K562 (cell line): ENCODE measurements around the gene HOXB4. TPM values are rescaled to one million over a fixed set of nuclear protein-coding genes. Genes with fewer than 3 reads are reported as not detected.
A peak's percentile ranks its signal among the peaks of the same experiment; 100 is the strongest.

Source experiments
- ARID1B ChIP-seq: fragments of 450-650 bp; IDR thresholded peaks from 2 replicates; pipeline ENCODE4 v1.6.1; 2016; ENCODE audit warnings: antibody characterized with exemption, mild to moderate bottlenecking, inconsistent platforms
- BACH1 ChIP-seq: fragments of 200-800 bp; sonication (Bioruptor generic); IDR thresholded peaks from 2 replicates; pipeline ENCODE4 v1.6.1; 2016; ENCODE audit warnings: missing genetic modification characterization, missing compliant biosample characterization
- GABPA ChIP-seq: fragments of 200-800 bp; sonication (Bioruptor generic); conservative IDR thresholded peaks from 2 replicates; pipeline ENCODE4 v1.6.1; 2016; ENCODE audit warnings: low read depth, missing genetic modification characterization, missing compliant biosample characterization
- HIVEP1 ChIP-seq: fragments of 250-450 bp; sonication (Bioruptor Pico); IDR thresholded peaks from 2 replicates; pipeline ENCODE4 v1.4.0; 2020; ENCODE audit warnings: mild to moderate bottlenecking
- MYC ChIP-seq, 2 experiments: fragments of 250-450 bp in 1 of 2; sonication (Bioruptor Pico) in 1 of 2; IDR thresholded peaks; 2 replicates each; pipeline versions ENCODE4 v1.5.1 to v1.6.1; 2012 to 2021; ENCODE audit warnings: low read depth in 2 of 2, borderline replicate concordance in 1 of 2, improper control_type of control experiment in 1 of 2, low read length in 1 of 2, mild to moderate bottlenecking in 1 of 2, moderate library complexity in 1 of 2
- POLR2G ChIP-seq: fragments of 200-400 bp; formaldehyde crosslinking; IDR thresholded peaks from 2 replicates; pipeline ENCODE4 v1.6.1; 2017; ENCODE audit warnings: low read depth, mild to moderate bottlenecking, antibody characterized with exemption, low read length, moderate library complexity
- RAD51 ChIP-seq: fragments of 450-650 bp; IDR thresholded peaks from 2 replicates; pipeline ENCODE4 v1.7.1; 2016; ENCODE audit warnings: low read depth, mild to moderate bottlenecking, borderline replicate concordance
- polyA plus RNA-seq, 8 experiments: library from polyadenylated mRNA; depleted of rRNA in 4 of 8; stranded (reverse) in 5 of 8; unstranded in 3 of 8; fragments of >200 nt; fragmentation: Nextera tagmentation in 2 of 8; fragmentation: Illumina TruSeq in 1 of 8; extraction: Ambion mirVana in 2 of 8; extraction: Trizol in 1 of 8; gene quantifications; 2 replicates each; pipeline versions ENCODE4 v1.2.1 to v1.2.3, GENCODE V29; 2011 to 2014; ENCODE audit warnings: inconsistent platforms in 1 of 8, missing spikeins in 1 of 8
- total RNA-seq, 7 experiments: library from RNA; depleted of rRNA in 6 of 7; stranded (reverse); fragments of >200 nt in 6 of 7; fragmentation: Illumina TruSeq in 2 of 7; extraction: Trizol in 2 of 7; gene quantifications; 2 replicates each; pipeline versions ENCODE4 v1.2.1 to v1.2.3, GENCODE V29; 2011 to 2021; ENCODE audit warnings: low replicate concordance in 1 of 7
- TF ChIP-seq, protein P1 (sequence below), 2 experiments: IDR thresholded peaks; 2 replicates each; pipeline ENCODE4 v1.6.1; 2011; ENCODE audit warnings: borderline replicate concordance in 1 of 2, control low read depth in 1 of 2, low read depth in 1 of 2, low read length in 1 of 2, mild to moderate bottlenecking in 1 of 2, mixed read lengths in 1 of 2, moderate library complexity in 1 of 2; ENCODE audit not compliant: insufficient read depth in 1 of 2, insufficient read length in 1 of 2, poor library complexity in 1 of 2, severe bottlenecking in 1 of 2; ENCODE audit errors: extremely low read depth in 1 of 2
- TF ChIP-seq, protein P2 (sequence below): fragments of 450-650 bp; IDR thresholded peaks from 2 replicates; pipeline ENCODE4 v1.6.1; 2016; ENCODE audit warnings: low read depth, mild to moderate bottlenecking, moderate library complexity
- TF ChIP-seq, protein P3 (sequence below): fragments of 450-650 bp; formaldehyde crosslinking; IDR thresholded peaks from 2 replicates; pipeline ENCODE4 v1.4.0; 2022; ENCODE audit warnings: mild to moderate bottlenecking, moderate library complexity
- TF ChIP-seq, protein P4 (sequence below): fragments of 450-650 bp; formaldehyde crosslinking; IDR thresholded peaks from 2 replicates; pipeline ENCODE4 v1.4.0; 2020; ENCODE audit warnings: mild to moderate bottlenecking, mixed read lengths
- TF ChIP-seq, protein P5 (sequence below): fragments of 250-450 bp; sonication (Bioruptor Pico); IDR thresholded peaks from 2 replicates; pipeline ENCODE4 v1.4.0; 2020; ENCODE audit warnings: mild to moderate bottlenecking, moderate library complexity, borderline replicate concordance
- TF ChIP-seq, protein P6 (sequence below): sonication (generic); formaldehyde crosslinking; IDR thresholded peaks from 2 replicates; pipeline ENCODE4 v1.5.0; 2020; ENCODE audit warnings: missing genetic modification reagents
- TF ChIP-seq, protein P7 (sequence below), 2 experiments: fragments of 450-650 bp; conservative IDR thresholded peaks; 2 replicates each; pipeline ENCODE4 v1.6.1; 2017; ENCODE audit warnings: mild to moderate bottlenecking in 2 of 2, moderate library complexity in 2 of 2

HOXB4 gene
- total and polyA plus RNA-seq, 9 of the 15 experiments (the other 6 are each of a cell fraction or from before 2014, with no cell fraction given) = 1.6 to 34.9 (median 14.9) TPM

DNA sequence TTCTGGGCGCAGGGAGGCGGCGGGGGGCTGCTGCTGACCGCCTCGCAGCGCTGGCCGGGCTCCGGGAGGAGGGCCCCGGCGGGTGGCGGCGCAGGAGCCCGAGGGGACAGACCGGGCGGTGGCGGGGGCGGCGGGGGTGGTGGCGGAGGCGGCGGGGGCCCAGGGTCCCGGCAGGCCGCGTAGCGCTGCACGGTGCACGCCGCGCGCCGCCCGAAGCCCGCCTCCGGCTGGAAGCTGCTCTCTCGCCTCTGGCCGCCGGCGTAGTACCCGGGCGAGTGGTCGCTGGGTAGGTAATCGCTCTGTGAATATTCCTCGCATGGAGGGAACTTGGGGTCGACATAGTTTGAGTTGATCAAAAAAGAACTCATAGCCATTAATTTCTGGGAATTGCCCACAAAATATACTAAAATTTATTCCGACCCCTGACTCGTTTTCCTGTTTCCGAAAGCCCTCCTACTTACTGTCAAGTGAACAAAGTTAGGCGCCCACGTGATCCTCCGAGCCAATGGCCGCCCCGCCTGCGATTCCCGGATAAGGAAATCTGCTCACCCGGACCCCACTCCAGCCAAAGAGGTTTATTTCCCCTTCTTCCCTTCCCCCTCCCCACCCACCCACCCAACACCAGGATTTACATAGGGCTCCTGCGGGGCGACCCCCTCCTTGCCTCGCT is at the start of gene HOXB4 (continued):
- TF ChIP-seq BACH1 (tag) = peak; percentile 34; the same call in 1 of the 2 replicates
- TF ChIP-seq HIVEP1 (CRISPR knock-in tag) = 0 out of 2 replicates have a peak, but pooled peaks have one; percentile 34
- TF ChIP-seq, protein P1, sequence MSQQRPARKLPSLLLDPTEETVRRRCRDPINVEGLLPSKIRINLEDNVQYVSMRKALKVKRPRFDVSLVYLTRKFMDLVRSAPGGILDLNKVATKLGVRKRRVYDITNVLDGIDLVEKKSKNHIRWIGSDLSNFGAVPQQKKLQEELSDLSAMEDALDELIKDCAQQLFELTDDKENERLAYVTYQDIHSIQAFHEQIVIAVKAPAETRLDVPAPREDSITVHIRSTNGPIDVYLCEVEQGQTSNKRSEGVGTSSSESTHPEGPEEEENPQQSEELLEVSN (IDR thresholded peaks at IDR 0.05; ENCODE audit: borderline replicate concordance in 1 of 2, extremely low read depth in 1 of 2, insufficient read depth in 1 of 2, insufficient read length in 1 of 2, low read depth in 1 of 2, low read length in 1 of 2, poor library complexity in 1 of 2, severe bottlenecking in 1 of 2) = peak in 1 of 2 experiments; percentile 67
- peak; percentile 34; the same call in 1 of the 2 replicates for TF ChIP-seq MYC (IDR thresholded peaks at IDR 0.05; ENCODE audit: low read depth, low read length)
- TF ChIP-seq MYC (CRISPR knock-in tag; IDR thresholded peaks at IDR 0.05; ENCODE audit: borderline replicate concordance, low read depth) = no peak
- TF ChIP-seq, protein P2, sequence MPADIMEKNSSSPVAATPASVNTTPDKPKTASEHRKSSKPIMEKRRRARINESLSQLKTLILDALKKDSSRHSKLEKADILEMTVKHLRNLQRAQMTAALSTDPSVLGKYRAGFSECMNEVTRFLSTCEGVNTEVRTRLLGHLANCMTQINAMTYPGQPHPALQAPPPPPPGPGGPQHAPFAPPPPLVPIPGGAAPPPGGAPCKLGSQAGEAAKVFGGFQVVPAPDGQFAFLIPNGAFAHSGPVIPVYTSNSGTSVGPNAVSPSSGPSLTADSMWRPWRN = no peak
- TF ChIP-seq, protein P3, sequence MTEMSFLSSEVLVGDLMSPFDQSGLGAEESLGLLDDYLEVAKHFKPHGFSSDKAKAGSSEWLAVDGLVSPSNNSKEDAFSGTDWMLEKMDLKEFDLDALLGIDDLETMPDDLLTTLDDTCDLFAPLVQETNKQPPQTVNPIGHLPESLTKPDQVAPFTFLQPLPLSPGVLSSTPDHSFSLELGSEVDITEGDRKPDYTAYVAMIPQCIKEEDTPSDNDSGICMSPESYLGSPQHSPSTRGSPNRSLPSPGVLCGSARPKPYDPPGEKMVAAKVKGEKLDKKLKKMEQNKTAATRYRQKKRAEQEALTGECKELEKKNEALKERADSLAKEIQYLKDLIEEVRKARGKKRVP (CRISPR knock-in tag) = no peak
- peak; percentile 41; the same call in 1 of the 2 replicates for TF ChIP-seq GABPA (tag)
- peak; percentile 59 for TF ChIP-seq POLR2G
- TF ChIP-seq ARID1B = no peak
- TF ChIP-seq, protein P4, sequence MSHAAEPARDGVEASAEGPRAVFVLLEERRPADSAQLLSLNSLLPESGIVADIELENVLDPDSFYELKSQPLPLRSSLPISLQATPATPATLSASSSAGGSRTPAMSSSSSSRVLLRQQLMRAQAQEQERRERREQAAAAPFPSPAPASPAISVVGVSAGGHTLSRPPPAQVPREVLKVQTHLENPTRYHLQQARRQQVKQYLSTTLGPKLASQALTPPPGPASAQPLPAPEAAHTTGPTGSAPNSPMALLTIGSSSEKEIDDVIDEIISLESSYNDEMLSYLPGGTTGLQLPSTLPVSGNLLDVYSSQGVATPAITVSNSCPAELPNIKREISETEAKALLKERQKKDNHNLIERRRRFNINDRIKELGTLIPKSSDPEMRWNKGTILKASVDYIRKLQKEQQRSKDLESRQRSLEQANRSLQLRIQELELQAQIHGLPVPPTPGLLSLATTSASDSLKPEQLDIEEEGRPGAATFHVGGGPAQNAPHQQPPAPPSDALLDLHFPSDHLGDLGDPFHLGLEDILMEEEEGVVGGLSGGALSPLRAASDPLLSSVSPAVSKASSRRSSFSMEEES (CRISPR knock-in tag) = peak; percentile 77
- TF ChIP-seq, protein P5, sequence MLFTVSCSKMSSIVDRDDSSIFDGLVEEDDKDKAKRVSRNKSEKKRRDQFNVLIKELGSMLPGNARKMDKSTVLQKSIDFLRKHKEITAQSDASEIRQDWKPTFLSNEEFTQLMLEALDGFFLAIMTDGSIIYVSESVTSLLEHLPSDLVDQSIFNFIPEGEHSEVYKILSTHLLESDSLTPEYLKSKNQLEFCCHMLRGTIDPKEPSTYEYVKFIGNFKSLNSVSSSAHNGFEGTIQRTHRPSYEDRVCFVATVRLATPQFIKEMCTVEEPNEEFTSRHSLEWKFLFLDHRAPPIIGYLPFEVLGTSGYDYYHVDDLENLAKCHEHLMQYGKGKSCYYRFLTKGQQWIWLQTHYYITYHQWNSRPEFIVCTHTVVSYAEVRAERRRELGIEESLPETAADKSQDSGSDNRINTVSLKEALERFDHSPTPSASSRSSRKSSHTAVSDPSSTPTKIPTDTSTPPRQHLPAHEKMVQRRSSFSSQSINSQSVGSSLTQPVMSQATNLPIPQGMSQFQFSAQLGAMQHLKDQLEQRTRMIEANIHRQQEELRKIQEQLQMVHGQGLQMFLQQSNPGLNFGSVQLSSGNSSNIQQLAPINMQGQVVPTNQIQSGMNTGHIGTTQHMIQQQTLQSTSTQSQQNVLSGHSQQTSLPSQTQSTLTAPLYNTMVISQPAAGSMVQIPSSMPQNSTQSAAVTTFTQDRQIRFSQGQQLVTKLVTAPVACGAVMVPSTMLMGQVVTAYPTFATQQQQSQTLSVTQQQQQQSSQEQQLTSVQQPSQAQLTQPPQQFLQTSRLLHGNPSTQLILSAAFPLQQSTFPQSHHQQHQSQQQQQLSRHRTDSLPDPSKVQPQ (CRISPR knock-in tag) = no peak
- TF ChIP-seq, protein P6, sequence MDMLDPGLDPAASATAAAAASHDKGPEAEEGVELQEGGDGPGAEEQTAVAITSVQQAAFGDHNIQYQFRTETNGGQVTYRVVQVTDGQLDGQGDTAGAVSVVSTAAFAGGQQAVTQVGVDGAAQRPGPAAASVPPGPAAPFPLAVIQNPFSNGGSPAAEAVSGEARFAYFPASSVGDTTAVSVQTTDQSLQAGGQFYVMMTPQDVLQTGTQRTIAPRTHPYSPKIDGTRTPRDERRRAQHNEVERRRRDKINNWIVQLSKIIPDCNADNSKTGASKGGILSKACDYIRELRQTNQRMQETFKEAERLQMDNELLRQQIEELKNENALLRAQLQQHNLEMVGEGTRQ = peak; percentile 95
- TF ChIP-seq, protein P7, sequence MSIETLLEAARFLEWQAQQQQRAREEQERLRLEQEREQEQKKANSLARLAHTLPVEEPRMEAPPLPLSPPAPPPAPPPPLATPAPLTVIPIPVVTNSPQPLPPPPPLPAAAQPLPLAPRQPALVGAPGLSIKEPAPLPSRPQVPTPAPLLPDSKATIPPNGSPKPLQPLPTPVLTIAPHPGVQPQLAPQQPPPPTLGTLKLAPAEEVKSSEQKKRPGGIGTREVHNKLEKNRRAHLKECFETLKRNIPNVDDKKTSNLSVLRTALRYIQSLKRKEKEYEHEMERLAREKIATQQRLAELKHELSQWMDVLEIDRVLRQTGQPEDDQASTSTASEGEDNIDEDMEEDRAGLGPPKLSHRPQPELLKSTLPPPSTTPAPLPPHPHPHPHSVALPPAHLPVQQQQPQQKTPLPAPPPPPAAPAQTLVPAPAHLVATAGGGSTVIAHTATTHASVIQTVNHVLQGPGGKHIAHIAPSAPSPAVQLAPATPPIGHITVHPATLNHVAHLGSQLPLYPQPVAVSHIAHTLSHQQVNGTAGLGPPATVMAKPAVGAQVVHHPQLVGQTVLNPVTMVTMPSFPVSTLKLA (conservative IDR thresholded peaks at IDR 0.05) = peak; percentile 43 to 59; a peak in 3 of 4 replicates
- peak; percentile 90 for TF ChIP-seq RAD51
